HG02840 (cell line): ENCODE results near the gene LIN7B.

Source experiments
- ATAC-seq: cut with Tn5 transposase; IDR thresholded peaks from one replicate; pipeline ENCODE4 v1.9.1; 2021; ENCODE audit warnings: mild to moderate bottlenecking, moderate library complexity, moderate number of reproducible peaks; ENCODE audit not compliant: unreplicated experiment, low FRiP score

LIN7B gene

DNA sequence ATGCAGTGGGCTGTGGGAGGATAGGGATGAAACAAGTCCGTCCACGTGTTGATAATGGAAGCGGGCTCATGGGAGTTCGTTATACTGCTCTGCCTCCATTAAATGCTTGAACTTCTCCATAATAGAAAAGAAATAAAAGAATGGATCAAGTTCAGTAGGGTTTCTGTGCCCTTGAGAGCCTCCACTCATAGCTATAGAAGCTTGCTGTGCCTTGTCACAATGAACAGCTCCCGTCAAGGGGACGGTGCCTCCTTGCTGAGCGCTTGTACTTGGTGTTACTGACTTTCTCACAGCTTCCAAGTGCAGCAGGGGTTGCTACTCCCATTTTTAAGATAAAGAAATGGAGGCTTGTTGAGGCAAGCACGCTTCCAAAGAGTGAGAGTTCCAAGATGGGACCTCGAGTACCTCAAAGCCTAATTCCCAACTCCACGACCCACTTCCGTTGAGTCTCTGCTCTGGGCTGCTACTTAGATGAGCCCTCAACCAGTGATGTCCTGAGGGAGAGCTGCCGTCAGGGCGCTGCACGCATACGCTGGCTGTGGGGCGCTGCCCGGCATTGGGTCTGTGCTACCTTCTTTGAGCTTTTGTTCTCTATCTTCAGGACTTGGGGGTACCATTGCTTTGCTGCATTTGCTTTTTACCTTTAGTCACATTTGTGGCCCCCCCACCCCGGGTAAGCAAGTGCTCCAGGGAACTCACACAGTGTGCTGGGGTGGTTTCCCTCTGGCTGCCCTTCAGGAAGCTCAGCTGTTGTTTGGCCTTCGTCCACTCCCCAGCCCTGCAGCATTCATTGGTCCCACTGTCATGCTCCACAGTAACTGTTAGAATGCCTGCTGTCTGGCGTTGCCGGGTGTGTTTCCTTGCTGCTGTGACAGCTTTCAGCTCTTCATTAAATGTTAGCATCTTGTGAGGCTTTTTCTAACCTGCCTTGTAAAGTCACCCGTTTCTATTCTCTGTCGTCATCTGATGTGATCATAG lies 19.4 kb upstream of the LIN7B start:
- no peak for ATAC-seq

- no peak for ATAC-seq
Observed at GRCh38 chr19:49097453-49098288, 16.5 kb upstream of the LIN7B start.

DNA sequence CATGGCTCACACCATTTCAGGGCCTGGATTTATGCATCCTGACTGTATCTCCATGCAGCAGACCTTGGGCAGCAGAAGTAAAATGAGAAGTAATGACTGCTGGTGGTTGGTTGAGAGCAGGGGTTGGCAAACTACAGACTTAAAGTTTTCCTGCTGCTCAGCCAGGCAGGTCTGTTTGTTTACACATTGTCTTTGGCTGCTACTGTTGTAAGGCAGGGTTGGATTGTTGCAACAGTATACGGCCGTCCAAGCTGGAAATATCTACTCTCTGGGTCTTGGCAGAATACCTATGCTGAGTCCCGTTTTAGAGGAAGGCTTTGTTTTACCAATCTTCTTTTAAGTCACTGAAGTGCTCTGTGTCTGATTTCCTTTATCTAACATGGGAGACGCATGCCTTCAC lies 15.4 kb upstream of the LIN7B start:
- ATAC-seq = no peak

GRCh38 chr19:49101160-49101559 lies 13.0 kb upstream of the LIN7B start:
- no peak for ATAC-seq

GRCh38 chr19:49102303-49102702 lies 11.9 kb upstream of the LIN7B start:
- ATAC-seq = no peak

GRCh38 chr19:49103331-49104085 lies 10.7 kb upstream of the LIN7B start:
- no peak for ATAC-seq

GRCh38 chr19:49104229-49104864 lies 9.8 kb upstream of the LIN7B start:
- ATAC-seq = no peak

GRCh38 chr19:49106648-49107135 lies 7.5 kb upstream of the LIN7B start:
- ATAC-seq = no peak

DNA sequence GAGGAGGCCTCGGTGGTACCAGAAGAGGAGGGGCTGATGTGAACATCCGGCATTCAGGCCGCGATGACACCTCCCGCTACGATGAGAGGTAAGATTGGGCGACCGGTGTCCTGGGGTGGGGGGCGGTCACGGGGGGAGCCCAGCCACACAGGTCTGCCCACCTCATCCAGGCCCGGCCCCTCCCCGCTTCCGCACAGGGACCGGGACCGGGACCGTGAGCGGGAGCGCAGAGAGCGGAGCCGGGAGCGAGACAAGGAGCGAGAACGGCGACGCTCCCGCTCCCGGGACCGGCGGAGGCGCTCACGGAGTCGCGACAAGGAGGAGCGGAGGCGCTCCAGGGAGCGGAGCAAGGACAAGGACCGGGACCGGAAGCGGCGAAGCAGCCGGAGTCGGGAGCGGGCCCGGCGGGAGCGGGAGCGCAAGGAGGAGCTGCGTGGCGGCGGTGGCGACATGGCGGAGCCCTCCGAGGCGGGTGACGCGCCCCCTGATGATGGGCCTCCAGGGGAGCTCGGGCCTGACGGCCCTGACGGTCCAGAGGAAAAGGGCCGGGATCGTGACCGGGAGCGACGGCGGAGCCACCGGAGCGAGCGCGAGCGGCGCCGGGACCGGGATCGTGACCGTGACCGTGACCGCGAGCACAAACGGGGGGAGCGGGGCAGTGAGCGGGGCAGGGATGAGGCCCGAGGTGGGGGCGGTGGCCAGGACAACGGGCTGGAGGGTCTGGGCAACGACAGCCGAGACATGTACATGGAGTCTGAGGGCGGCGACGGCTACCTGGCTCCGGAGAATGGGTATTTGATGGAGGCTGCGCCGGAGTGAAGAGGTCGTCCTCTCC lies 6.3 kb upstream of the LIN7B start:
- ATAC-seq = no peak

DNA sequence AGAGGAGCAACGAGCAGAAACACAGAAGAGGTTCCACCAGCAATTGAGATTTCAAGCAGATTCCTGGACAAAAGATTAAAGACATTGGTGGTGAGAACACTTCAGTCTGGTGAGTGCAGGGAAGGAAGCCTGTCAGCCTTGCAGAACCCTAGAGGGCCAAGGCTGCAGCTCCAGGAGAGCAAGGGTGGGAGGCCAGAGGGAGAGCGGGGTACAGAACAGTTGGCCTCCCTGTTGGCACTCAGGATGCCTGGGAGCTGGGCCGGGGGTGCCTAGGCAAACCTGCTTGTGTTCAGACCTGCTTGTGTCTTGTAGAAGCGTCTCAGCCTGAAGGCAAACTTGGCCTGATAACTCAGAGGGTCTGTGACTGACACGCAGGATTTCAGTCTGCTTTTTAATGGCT lies 5.1 kb upstream of the LIN7B start:
- no peak for ATAC-seq

DNA sequence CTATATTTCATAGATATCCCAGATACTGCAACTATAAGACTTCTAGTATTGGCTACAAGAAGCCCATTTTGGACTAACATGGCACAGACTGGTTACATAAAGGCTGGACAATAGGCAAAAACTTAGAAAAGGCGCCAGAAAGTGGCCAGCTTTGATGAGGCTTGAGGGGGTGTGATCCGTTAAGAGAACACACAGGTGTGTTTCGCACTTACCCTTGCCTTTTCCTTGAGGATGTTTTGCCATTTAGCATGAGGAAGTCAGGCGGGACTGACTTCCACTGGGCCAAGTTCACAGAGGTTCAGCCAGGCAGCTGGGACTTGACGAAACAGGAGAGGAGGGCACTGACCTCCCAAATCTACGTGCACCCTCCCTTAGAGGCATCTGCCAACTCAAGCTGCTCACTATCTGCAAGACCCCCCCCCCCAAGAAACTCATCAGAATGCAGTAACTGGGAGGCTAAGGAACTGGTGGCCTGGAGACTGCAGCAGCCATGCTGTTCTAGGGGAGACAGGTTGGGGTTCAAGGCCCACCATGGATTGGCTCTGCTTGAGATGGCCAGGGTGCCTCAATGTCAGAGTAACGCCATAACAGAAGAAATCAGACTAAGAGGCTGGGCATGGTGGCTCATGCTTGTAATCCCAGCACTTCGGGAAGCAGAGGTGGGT lies 4.5 kb upstream of the LIN7B start:
- ATAC-seq = no peak

GRCh38 chr19:49110567-49110966 lies 3.6 kb upstream of the LIN7B start:
- no peak for ATAC-seq

DNA sequence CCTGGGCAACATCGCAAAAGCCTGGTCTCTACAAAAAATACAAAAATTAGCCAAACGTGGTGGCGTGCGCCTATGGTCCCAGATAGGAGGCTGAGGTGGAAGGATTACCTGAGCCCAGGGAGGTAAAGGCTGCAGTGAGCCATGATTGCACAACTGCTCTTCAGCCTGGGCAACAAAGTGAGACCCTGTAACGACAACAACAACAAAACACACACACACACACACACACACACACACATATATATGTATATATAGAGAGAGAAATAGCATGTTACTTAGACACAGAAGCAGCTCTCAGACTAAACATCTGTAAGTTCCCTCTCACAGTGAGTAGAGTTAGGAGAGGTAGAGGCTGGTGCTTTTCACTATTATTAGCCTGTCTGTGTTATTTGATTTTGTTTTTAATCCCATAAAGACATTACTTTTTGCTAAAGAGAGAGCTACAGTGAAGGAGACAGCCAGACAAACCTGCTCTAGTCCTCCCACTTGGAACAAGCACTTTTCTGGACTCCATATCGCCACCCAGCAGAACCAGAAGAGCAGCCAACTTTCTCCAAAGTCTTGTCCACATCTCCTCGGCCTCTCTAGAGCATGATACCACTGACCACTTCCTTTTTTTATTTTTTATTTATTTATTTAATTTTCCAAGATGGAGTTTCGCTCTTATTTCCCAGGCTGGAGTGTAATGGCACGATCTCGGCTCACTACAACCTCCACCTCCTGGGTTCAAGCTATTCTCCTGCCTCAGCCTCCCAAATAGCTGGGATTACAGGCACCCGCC lies 2.8 kb upstream of the LIN7B start:
- ATAC-seq = no peak

DNA sequence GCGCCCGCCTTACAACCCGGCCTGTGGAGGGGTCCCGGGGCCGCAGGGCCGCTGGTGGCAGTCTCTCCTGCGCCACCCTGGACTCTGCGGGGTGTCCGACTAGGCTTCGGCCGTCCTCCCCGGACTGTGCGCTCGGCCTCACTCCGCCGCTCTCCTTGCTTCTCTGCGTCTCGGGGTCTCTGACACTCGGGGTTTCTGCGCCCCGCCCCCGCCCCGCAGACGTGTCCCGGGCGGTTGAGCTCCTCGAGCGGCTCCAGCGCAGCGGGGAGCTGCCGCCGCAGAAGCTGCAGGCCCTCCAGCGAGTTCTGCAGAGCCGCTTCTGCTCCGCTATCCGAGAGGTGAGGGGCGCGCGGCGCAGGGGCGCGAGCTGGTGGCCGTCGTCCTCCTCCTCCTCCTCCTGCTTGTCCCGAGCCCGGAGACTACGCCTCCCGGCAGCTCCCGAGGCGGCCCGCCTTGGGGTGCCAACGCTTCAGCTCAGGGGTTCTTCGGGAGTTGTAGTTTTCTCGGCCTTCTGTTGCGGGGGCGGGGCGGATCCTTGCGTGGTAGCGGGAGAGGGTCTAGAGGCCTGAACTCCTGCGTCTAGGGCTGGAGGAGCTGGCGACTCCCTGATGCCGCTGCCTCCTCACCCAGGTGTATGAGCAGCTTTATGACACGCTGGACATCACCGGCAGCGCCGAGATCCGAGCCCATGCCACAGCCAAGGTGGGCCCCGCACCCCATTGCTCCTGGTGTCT lies 627 bp downstream of the LIN7B start:
- no peak for ATAC-seq

DNA sequence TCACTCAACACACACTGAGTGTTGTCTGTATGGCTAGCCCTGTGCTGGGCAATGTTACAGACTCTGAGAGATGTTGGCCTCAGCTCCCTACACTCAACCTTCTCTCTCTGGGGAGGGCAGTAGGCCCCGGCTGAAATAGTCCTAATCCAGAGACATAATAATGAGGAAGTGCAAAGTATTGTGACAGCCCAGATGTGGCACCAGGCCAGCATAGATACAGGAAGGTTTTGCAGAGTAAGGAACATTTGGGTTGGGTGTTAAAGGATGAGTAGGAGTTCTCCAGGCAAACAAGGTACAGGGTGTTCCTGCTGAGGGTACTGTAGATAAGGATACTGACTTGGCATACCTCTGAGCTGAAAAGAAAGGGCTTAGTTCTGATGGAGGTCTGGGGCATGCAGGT lies 2.4 kb downstream of the LIN7B start:
- ATAC-seq = no peak

GRCh38 chr19:49117677-49118564 lies 3.8 kb downstream of the LIN7B start:
- ATAC-seq = no peak
